ENCODE measurements around the gene PXT1.
"Not testable (repeated sequence)": the region's sequence is repeated elsewhere in the genome, so short reads cannot be mapped to it uniquely, and the experiment has no call there.

PXT1 gene, protein sequence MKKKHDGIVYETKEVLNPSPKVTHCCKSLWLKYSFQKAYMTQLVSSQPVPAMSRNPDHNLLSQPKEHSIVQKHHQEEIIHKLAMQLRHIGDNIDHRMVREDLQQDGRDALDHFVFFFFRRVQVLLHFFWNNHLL

DNA sequence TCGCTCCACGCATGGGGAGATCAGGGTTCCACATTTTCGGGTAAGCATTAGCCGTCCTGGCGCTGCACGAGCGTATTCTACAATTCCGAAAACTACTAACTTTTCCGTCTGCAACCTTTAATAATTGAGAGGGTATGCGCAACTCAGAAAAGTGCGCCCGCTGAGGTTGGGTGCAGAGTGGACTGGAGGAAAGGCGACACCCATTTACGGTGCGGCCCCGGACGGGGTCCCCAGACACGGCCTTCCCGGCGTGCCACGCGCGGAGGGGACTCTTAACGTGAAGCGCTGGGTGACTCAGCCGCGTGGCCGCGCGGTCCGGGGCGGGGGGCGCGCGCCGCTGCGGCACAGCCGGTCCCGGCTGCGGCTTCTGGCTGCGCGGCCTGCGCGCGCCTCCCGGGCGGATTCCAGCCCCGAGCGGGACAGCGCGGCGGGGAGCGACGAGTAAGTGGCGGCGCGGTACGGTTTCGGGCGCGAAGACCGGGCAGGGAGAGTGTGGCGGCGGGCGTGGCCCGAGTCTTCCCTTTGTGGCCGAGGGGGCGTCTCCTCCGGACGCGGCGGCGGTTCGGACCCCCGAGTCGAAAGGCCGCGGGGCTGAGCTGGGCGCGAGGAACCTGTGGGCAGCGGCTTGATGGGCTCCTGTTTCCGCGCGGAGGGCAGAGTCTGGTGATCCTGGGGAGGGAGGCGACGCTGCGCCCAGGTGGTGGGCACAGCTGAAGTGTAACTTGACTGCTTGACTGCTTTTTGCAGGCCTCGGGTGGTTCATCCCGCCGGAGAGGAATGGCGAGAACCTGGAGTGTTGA, at the start of gene PXT1, which contains the start of gene KCTD20:
PXT1 (minus strand) TSS at position 184 of the 800 bp plus-strand sequence. CDS start 16,772 bp downstream, outside the sequence.
KCTD20 (plus strand) TSS at position 330 of the 800 bp plus-strand sequence. CDS start 27,098 bp downstream, outside the sequence.
- peak within 1 kb of the TSS; percentile 91 for H3K27ac ChIP-seq (ENCODE audit: low read depth, low read length)
- peaks cover 18% of the 10 kb centered on the region for H3K4me1 ChIP-seq (ENCODE audit: control insufficient read depth, insufficient read depth, low read length)
- H3K9me3 ChIP-seq (ENCODE audit: control insufficient read depth, insufficient read depth, low read length) = no peaks in the 10 kb centered on the region
- H3K27me3 ChIP-seq (ENCODE audit: control insufficient read depth, insufficient read depth, low read length) = no peaks in the 10 kb centered on the region
- H3K9ac ChIP-seq (ENCODE audit: low read depth, low read length) = peak within 1 kb of the TSS; percentile 85
- peak within 1 kb of the TSS; percentile 89 for H3K4me3 ChIP-seq (ENCODE audit: low read depth, low read length)
- no peaks in the 10 kb centered on the region for H3K36me3 ChIP-seq (ENCODE audit: control insufficient read depth, insufficient read depth, low read length)

DNA sequence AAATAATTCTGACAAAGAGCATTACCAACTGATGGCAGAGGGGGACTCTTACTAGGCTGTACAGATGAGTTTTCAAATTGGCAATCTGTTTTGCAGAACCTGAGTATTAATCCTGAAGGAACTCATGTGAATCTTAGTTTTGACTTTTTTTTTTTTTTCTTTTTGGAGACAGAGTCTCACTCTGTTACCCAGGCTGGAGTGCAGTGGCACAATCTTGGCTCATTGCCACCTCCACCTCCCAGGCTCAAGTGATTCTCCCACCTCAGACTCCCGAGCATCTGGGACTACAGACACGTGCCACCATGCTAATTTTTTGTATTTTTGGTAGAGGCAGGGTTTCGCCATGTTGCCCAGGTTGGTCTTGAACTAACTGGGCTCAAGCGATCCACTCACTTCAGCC, 49.4 kb upstream of the PXT1 start:
- no peaks in the 10 kb centered on the region for H3K9me3 ChIP-seq (ENCODE audit: control insufficient read depth, insufficient read depth, low read length)
- no peak overlapping the region for H3K4me3 ChIP-seq (ENCODE audit: low read depth, low read length)
- H3K9ac ChIP-seq (ENCODE audit: low read depth, low read length) = no peak overlapping the region
- no peaks in the 10 kb centered on the region for H3K27me3 ChIP-seq (ENCODE audit: control insufficient read depth, insufficient read depth, low read length)
- H3K36me3 ChIP-seq (ENCODE audit: control insufficient read depth, insufficient read depth, low read length) = peaks cover 56% of the 10 kb centered on the region
- peaks cover 22% of the 10 kb centered on the region for H3K4me1 ChIP-seq (ENCODE audit: control insufficient read depth, insufficient read depth, low read length)
- H3K27ac ChIP-seq (ENCODE audit: low read depth, low read length) = no peak overlapping the region

DNA sequence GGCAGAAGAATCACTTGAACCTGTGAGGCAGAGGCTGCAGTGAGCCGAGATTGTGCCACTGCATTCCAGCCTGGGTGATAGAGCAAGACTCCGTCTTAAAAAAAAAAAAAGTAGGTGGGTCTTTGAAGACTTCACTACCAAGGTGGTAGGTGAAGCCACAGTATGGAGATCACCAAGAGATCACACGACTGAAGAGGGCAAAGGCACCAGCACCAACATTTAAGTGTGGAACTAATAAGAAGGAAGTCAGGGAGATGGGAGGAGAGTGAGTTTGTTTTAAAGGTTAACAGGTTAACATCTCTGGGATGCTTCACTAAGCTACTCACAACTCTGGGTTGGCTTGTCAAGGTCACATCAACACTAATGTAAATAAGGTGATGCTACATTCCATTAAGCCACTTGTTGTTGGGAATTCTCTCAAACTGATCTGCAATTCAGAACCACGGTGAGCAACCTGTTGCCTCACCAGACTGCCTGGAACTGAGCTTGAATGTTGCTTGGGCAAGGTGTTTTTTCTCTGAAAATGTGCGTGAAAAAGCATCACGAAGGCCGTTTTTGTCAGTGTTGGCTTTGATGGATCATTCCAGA, 48.8 kb upstream of the PXT1 start:
- no peaks in the 10 kb centered on the region for H3K27me3 ChIP-seq (ENCODE audit: control insufficient read depth, insufficient read depth, low read length)
- H3K9ac ChIP-seq (ENCODE audit: low read depth, low read length) = no peak overlapping the region
- no peak overlapping the region for H3K27ac ChIP-seq (ENCODE audit: low read depth, low read length)
- no peak overlapping the region for H3K4me3 ChIP-seq (ENCODE audit: low read depth, low read length)
- H3K36me3 ChIP-seq (ENCODE audit: control insufficient read depth, insufficient read depth, low read length) = peaks cover 56% of the 10 kb centered on the region
- H3K9me3 ChIP-seq (ENCODE audit: control insufficient read depth, insufficient read depth, low read length) = no peaks in the 10 kb centered on the region
- H3K4me1 ChIP-seq (ENCODE audit: control insufficient read depth, insufficient read depth, low read length) = peaks cover 22% of the 10 kb centered on the region

DNA sequence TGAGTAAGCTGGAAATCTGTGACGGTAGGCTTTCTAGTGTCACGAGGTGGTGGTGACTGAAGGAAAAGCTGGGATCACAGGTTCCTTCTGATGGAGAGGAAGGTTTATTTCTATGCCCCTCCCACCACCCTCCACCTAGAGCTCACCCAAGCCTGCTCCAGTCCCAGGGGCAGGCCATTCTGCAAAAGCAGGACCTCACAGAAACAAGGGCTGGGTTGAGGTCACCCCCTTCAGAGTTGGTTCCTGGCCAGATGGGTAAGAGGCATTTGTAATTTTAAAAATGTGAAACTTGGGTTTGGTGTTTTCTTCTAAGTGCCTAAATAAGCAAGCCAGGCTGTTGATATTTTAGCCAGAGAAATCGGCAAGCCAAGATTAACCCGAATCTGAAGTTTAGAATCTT, 46.8 kb upstream of the PXT1 start:
- peaks cover 19% of the 10 kb centered on the region for H3K4me1 ChIP-seq (ENCODE audit: control insufficient read depth, insufficient read depth, low read length)
- H3K27me3 ChIP-seq (ENCODE audit: control insufficient read depth, insufficient read depth, low read length) = no peaks in the 10 kb centered on the region
- H3K9me3 ChIP-seq (ENCODE audit: control insufficient read depth, insufficient read depth, low read length) = no peaks in the 10 kb centered on the region
- H3K27ac ChIP-seq (ENCODE audit: low read depth, low read length) = no peak overlapping the region
- no peak overlapping the region for H3K4me3 ChIP-seq (ENCODE audit: low read depth, low read length)
- H3K36me3 ChIP-seq (ENCODE audit: control insufficient read depth, insufficient read depth, low read length) = peaks cover 54% of the 10 kb centered on the region
- no peak overlapping the region for H3K9ac ChIP-seq (ENCODE audit: low read depth, low read length)

DNA sequence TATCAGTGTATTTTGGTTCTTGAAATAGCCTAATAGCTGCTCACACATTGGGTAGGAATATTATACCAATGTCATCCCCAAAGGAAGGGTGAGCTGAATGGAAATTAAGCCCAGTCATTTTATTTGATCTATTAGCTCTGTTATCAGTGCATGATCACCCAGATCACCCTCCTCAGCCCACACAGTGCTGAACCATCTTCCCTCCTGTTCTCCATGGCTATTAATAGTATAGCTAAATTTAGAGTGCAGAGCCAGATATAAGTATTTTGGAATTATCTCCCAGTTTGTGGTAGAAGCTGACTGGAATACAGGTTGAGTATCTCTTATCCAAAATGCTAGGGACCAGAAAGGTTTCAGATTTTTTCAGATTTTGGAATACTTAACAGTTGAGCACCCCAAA, 45.6 kb upstream of the PXT1 start:
- Histone ChIP-seq H3K36me3 (ENCODE audit: control insufficient read depth, insufficient read depth, low read length) (peaks cover 48% of the 10 kb centered on the region), H3K4me3 (ENCODE audit: low read depth, low read length) (no peak overlapping the region), H3K9me3 (ENCODE audit: control insufficient read depth, insufficient read depth, low read length) (no peaks in the 10 kb centered on the region), H3K4me1 (ENCODE audit: control insufficient read depth, insufficient read depth, low read length) (peaks cover 7% of the 10 kb centered on the region; the same call in 1 of the 2 replicates), H3K27ac (ENCODE audit: low read depth, low read length) (no peak overlapping the region), H3K9ac (ENCODE audit: low read depth, low read length) (no peak overlapping the region), H3K27me3 (ENCODE audit: control insufficient read depth, insufficient read depth, low read length) (no peaks in the 10 kb centered on the region)

DNA sequence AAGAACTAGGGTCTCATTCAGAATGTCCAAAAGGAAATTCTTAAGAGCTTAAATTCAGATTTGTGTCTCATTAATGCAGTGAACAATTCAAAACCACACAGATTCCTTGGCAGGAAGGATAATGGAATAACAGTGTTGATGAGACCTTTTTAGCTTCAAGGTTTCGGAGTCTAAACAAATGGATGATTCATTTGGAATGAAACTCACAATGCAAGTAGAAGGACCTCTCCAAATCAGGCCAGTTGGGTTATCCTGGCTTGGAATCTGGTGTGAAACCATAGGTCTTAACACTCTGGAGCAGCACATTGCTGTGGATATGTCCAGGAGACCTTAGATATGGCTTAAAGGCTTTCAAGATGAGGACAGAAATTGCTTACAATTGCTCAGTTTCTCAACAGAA, 45.0 kb upstream of the PXT1 start:
- Histone ChIP-seq H3K4me3 (ENCODE audit: low read depth, low read length) (no peak overlapping the region), H3K9me3 (ENCODE audit: control insufficient read depth, insufficient read depth, low read length) (no peaks in the 10 kb centered on the region), H3K27ac (ENCODE audit: low read depth, low read length) (no peak overlapping the region), H3K36me3 (ENCODE audit: control insufficient read depth, insufficient read depth, low read length) (peaks cover 48% of the 10 kb centered on the region), H3K9ac (ENCODE audit: low read depth, low read length) (no peak overlapping the region), H3K27me3 (ENCODE audit: control insufficient read depth, insufficient read depth, low read length) (no peaks in the 10 kb centered on the region), H3K4me1 (ENCODE audit: control insufficient read depth, insufficient read depth, low read length) (0 out of 2 replicates have a peak, but pooled peaks cover 7% of the 10 kb centered on the region)

DNA sequence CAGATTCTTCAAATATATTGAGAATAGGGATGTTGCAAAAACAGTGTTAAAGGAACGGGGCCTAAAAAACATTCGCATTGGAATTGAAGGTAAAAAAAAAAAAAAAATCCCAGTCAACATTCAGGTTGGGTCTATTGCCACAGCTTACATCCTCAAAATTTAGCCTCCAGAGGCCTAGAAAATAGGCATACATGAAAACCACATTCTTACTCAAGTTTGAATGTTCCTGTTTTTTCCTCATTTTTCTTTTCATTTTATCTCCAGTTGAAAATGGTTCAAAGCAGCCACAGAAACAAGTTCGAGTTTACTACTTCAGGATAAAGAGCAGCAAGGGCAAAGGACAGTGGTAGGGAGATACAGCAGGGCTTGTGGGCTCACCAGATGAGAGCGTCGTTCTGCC, 42.1 kb upstream of the PXT1 start:
- no peaks in the 10 kb centered on the region for H3K27me3 ChIP-seq (ENCODE audit: control insufficient read depth, insufficient read depth, low read length)
- no peak overlapping the region for H3K27ac ChIP-seq (ENCODE audit: low read depth, low read length)
- peaks cover 69% of the 10 kb centered on the region for H3K36me3 ChIP-seq (ENCODE audit: control insufficient read depth, insufficient read depth, low read length)
- no peak overlapping the region for H3K9ac ChIP-seq (ENCODE audit: low read depth, low read length)
- H3K9me3 ChIP-seq (ENCODE audit: control insufficient read depth, insufficient read depth, low read length) = no peaks in the 10 kb centered on the region
- H3K4me1 ChIP-seq (ENCODE audit: control insufficient read depth, insufficient read depth, low read length) = no peaks in the 10 kb centered on the region
- H3K4me3 ChIP-seq (ENCODE audit: low read depth, low read length) = no peak overlapping the region

DNA sequence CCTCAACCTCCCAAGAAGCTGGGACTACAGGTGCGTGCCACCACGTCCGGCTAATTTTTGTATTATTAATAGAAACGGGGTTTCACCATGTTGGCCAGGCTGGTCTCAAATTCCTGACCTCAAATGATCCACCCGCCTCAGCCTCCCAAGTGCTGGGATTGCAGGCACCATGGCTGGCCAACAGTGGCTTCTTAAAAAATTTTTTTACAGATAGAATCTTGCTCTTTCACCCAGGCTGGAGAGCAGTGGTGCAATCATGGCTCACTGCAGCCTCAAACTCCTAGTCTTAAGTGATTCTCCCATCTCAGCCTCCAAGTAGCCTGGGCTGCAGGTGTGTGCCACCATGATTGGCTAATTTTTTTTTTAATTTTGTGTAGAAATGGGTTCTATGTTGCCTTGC, 40.7 kb upstream of the PXT1 start:
- H3K27me3 ChIP-seq (ENCODE audit: control insufficient read depth, insufficient read depth, low read length); H3K9me3 ChIP-seq (ENCODE audit: control insufficient read depth, insufficient read depth, low read length); H3K4me1 ChIP-seq (ENCODE audit: control insufficient read depth, insufficient read depth, low read length); H3K4me3 ChIP-seq (ENCODE audit: low read depth, low read length); H3K27ac ChIP-seq (ENCODE audit: low read depth, low read length); H3K9ac ChIP-seq (ENCODE audit: low read depth, low read length): not testable (repeated sequence)
- H3K36me3 ChIP-seq (ENCODE audit: control insufficient read depth, insufficient read depth, low read length) = peaks cover 65% of the 10 kb centered on the region

DNA sequence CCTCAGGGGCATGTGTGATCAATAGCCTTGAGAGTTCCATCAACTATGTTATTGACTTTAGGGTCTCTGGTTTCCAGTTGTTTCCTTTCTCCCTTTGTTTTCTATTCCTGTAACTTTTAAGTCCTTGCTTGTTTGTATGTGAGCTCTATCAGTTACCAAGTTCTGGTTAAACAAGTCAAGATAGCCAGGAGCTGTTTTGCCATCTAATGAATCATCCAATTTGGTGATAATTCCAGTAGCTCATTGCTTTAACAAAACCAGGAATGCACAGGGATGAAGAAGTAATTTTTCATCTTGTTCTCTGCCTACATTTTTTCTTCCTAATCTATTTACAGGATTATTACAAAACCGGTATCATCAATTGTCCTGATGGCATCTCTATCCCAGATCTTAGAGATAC, 36.6 kb upstream of the PXT1 start:
- Histone ChIP-seq H3K27me3 (ENCODE audit: control insufficient read depth, insufficient read depth, low read length) (no peaks in the 10 kb centered on the region), H3K9me3 (ENCODE audit: control insufficient read depth, insufficient read depth, low read length) (no peaks in the 10 kb centered on the region), H3K9ac (ENCODE audit: low read depth, low read length) (no peak overlapping the region), H3K4me1 (ENCODE audit: control insufficient read depth, insufficient read depth, low read length) (no peaks in the 10 kb centered on the region), H3K4me3 (ENCODE audit: low read depth, low read length) (no peak overlapping the region), H3K36me3 (ENCODE audit: control insufficient read depth, insufficient read depth, low read length) (peaks cover 42% of the 10 kb centered on the region), H3K27ac (ENCODE audit: low read depth, low read length) (no peak overlapping the region)

DNA sequence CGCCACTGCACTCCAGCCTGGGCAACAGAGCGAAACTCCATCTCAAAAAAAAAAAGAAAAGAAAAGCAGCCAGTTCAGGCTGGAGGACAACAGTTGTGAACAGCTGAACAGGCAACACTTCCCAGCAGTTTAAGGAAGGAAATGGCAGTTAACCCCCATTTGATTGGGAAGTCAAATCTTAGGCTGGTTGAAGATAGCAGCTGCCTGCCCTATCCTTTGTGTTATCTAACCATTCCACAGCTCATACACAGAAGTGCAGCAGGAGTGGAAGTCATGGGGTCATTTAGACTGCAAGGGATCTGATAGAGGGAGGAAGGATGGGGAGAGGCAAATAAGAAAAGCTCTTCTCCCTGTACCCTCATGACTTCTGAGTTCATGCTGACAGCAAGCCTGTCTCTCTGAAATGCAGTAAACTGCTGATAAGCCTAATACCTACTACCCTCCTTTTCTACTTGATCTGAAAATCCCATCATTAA, 35.4 kb upstream of the PXT1 start:
- Histone ChIP-seq H3K4me3 (ENCODE audit: low read depth, low read length) (no peak overlapping the region), H3K4me1 (ENCODE audit: control insufficient read depth, insufficient read depth, low read length) (no peaks in the 10 kb centered on the region), H3K27me3 (ENCODE audit: control insufficient read depth, insufficient read depth, low read length) (no peaks in the 10 kb centered on the region), H3K27ac (ENCODE audit: low read depth, low read length) (no peak overlapping the region), H3K36me3 (ENCODE audit: control insufficient read depth, insufficient read depth, low read length) (peaks cover 41% of the 10 kb centered on the region), H3K9me3 (ENCODE audit: control insufficient read depth, insufficient read depth, low read length) (no peaks in the 10 kb centered on the region), H3K9ac (ENCODE audit: low read depth, low read length) (no peak overlapping the region)

DNA sequence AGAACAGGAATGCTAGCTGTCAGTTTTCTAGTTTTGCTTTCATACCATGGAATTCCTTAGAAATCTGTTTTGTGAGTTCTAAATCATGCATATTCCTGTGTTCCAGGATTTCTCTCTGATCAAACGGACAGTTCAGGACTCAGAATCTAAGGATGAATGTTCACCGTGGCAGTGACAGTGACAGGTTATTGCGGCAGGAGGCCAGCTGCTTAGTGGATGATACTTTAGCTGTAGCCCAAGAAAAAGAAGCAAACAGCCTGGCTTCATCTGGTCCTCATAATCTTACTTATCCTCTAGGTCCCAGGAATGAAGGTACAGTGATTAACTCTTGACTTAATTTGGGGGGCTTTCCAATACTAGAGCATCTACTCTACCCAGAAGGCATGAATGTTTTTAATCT, 27.3 kb upstream of the PXT1 start:
- Histone ChIP-seq H3K4me3 (ENCODE audit: low read depth, low read length) (no peak overlapping the region), H3K27me3 (ENCODE audit: control insufficient read depth, insufficient read depth, low read length) (no peaks in the 10 kb centered on the region), H3K9ac (ENCODE audit: low read depth, low read length) (no peak overlapping the region), H3K4me1 (ENCODE audit: control insufficient read depth, insufficient read depth, low read length) (no peaks in the 10 kb centered on the region), H3K27ac (ENCODE audit: low read depth, low read length) (no peak overlapping the region), H3K9me3 (ENCODE audit: control insufficient read depth, insufficient read depth, low read length) (no peaks in the 10 kb centered on the region), H3K36me3 (ENCODE audit: control insufficient read depth, insufficient read depth, low read length) (peaks cover 23% of the 10 kb centered on the region)
